ENCODE results near the gene SDF4. TPM values are rescaled to one million over a fixed set of nuclear protein-coding genes. Genes with fewer than 3 reads are reported as not detected.

The SDF4 gene
- total and polyA plus RNA-seq, 2 donors (not counting 1 experiment from before 2014, with no cell fraction given), result 127 to 133 TPM

- H3K36me3 ChIP-seq (ENCODE audit: control insufficient read depth, insufficient read depth, low read length), result peaks cover 36% of the 10 kb centered on the region
- H3K27me3 ChIP-seq (ENCODE audit: control insufficient read depth, insufficient read depth, low read length), result no peaks in the 10 kb centered on the region
- H3K27ac ChIP-seq (ENCODE audit: insufficient read depth, low read length), result peak overlapping the region; percentile 23
- no peak overlapping the region for H3K9ac ChIP-seq (ENCODE audit: insufficient read depth, low read length)
- H3K4me3 ChIP-seq (replicated peaks in 1 of 4; ENCODE audit: control extremely low read depth in 1 of 4, insufficient read depth in 1 of 4, low read depth in 3 of 4, low read length in 4 of 4), result no peak overlapping the region
- H3K4me2 ChIP-seq (ENCODE audit: extremely low read depth, insufficient read depth, low read length), result no peak overlapping the region
- no peaks in the 10 kb centered on the region for H3K9me3 ChIP-seq (ENCODE audit: control insufficient read depth, insufficient read depth, low read depth, low read length)
- peaks cover 45% of the 10 kb centered on the region for H3K79me2 ChIP-seq (ENCODE audit: control insufficient read depth, insufficient read depth, low read length)
- H3K4me1 ChIP-seq (ENCODE audit: control insufficient read depth, extremely low read depth, insufficient read depth, low read length), result peaks cover 9% of the 10 kb centered on the region
- no peak overlapping the region for H2AFZ ChIP-seq (ENCODE audit: low read length)
- no peak for DNase-seq (ENCODE audit: low read depth in 2 of 2)
- H4K20me1 ChIP-seq (ENCODE audit: control insufficient read depth, extremely low read depth, insufficient read depth, low read length), result no peaks in the 10 kb centered on the region
- TF ChIP-seq EZH2 (IDR thresholded peaks at IDR 0.05; ENCODE audit: low read length, missing control alignments) (no peak), CTCF (conservative IDR thresholded peaks at IDR 0.05 in 1 of 2, IDR thresholded peaks at IDR 0.05 in 1 of 2; ENCODE audit: low read depth in 1 of 2, low read length in 2 of 2) (no peak)
These were observed 28.3 kb upstream of the SDF4 start for GRCh38 chr1:1259951-1260600.

GRCh38 chr1:1259540-1259939 lies 27.7 kb upstream of the SDF4 start:
- H4K20me1 ChIP-seq (ENCODE audit: control insufficient read depth, extremely low read depth, insufficient read depth, low read length), result no peaks in the 10 kb centered on the region
- no peak overlapping the region for H3K9ac ChIP-seq (ENCODE audit: insufficient read depth, low read length)
- peak overlapping the region; percentile 23 for H3K27ac ChIP-seq (ENCODE audit: insufficient read depth, low read length)
- H2AFZ ChIP-seq (ENCODE audit: low read length), result no peak overlapping the region
- no peaks in the 10 kb centered on the region for H3K27me3 ChIP-seq (ENCODE audit: control insufficient read depth, insufficient read depth, low read length)
- H3K4me3 ChIP-seq (replicated peaks in 1 of 4; ENCODE audit: control extremely low read depth in 1 of 4, insufficient read depth in 1 of 4, low read depth in 3 of 4, low read length in 4 of 4), result no peak overlapping the region
- H3K36me3 ChIP-seq (ENCODE audit: control insufficient read depth, insufficient read depth, low read length), result peaks cover 41% of the 10 kb centered on the region
- H3K9me3 ChIP-seq (ENCODE audit: control insufficient read depth, insufficient read depth, low read depth, low read length), result no peaks in the 10 kb centered on the region
- no peak for TF ChIP-seq CTCF (conservative IDR thresholded peaks at IDR 0.05 in 1 of 2, IDR thresholded peaks at IDR 0.05 in 1 of 2; ENCODE audit: low read depth in 1 of 2, low read length in 2 of 2)
- TF ChIP-seq EZH2 (IDR thresholded peaks at IDR 0.05; ENCODE audit: low read length, missing control alignments), result no peak
- no peak overlapping the region for H3K4me2 ChIP-seq (ENCODE audit: extremely low read depth, insufficient read depth, low read length)
- no peak for DNase-seq (ENCODE audit: low read depth in 2 of 2)
- H3K4me1 ChIP-seq (ENCODE audit: control insufficient read depth, extremely low read depth, insufficient read depth, low read length), result peaks cover 9% of the 10 kb centered on the region
- peaks cover 45% of the 10 kb centered on the region for H3K79me2 ChIP-seq (ENCODE audit: control insufficient read depth, insufficient read depth, low read length)

GRCh38 chr1:1259119-1259488 lies 27.3 kb upstream of the SDF4 start:
- no peak overlapping the region for H3K27ac ChIP-seq (ENCODE audit: insufficient read depth, low read length)
- no peak for TF ChIP-seq CTCF (conservative IDR thresholded peaks at IDR 0.05 in 1 of 2, IDR thresholded peaks at IDR 0.05 in 1 of 2; ENCODE audit: low read depth in 1 of 2, low read length in 2 of 2)
- no peak for TF ChIP-seq EZH2 (IDR thresholded peaks at IDR 0.05; ENCODE audit: low read length, missing control alignments)
- peaks cover 42% of the 10 kb centered on the region for H3K36me3 ChIP-seq (ENCODE audit: control insufficient read depth, insufficient read depth, low read length)
- H3K79me2 ChIP-seq (ENCODE audit: control insufficient read depth, insufficient read depth, low read length), result peaks cover 43% of the 10 kb centered on the region
- H3K27me3 ChIP-seq (ENCODE audit: control insufficient read depth, insufficient read depth, low read length), result no peaks in the 10 kb centered on the region
- H4K20me1 ChIP-seq (ENCODE audit: control insufficient read depth, extremely low read depth, insufficient read depth, low read length), result no peaks in the 10 kb centered on the region
- no peak overlapping the region for H3K4me2 ChIP-seq (ENCODE audit: extremely low read depth, insufficient read depth, low read length)
- no peak overlapping the region for H3K4me3 ChIP-seq (replicated peaks in 1 of 4; ENCODE audit: control extremely low read depth in 1 of 4, insufficient read depth in 1 of 4, low read depth in 3 of 4, low read length in 4 of 4)
- no peak for DNase-seq (ENCODE audit: low read depth in 2 of 2)
- H2AFZ ChIP-seq (ENCODE audit: low read length), result no peak overlapping the region
- no peak overlapping the region for H3K9ac ChIP-seq (ENCODE audit: insufficient read depth, low read length)
- peaks cover 5% of the 10 kb centered on the region for H3K4me1 ChIP-seq (ENCODE audit: control insufficient read depth, extremely low read depth, insufficient read depth, low read length)
- H3K9me3 ChIP-seq (ENCODE audit: control insufficient read depth, insufficient read depth, low read depth, low read length), result no peaks in the 10 kb centered on the region

Measured in fibroblast of lung (primary cell).